GM23338 (cell line): Measurements from ENCODE around the gene OR10J4. TPM values are rescaled to one million over a fixed set of nuclear protein-coding genes. Genes with fewer than 3 reads are reported as not detected.

Experiments used
- ATAC-seq: fragments of 200-7000 bp; cut with Tn5 transposase; 3 replicates; pipeline ENCODE4 v1.9.1; 2020
- DNase-seq: peaks from one replicate; pipeline ENCODE4 v3.0.0-alpha.2; 2015; ENCODE audit warnings: low spot score
- H2AFZ ChIP-seq: fragments of 200-600 bp; sonication (generic); 2 replicates; pipeline ENCODE4 v1.8.0; 2016; ENCODE audit warnings: antibody characterized with exemption, mild to moderate bottlenecking, moderate library complexity
- H3F3A ChIP-seq: fragments of 200-600 bp; sonication (generic); replicated peaks from 2 replicates; pipeline ENCODE4 v1.8.0; 2017; ENCODE audit warnings: antibody characterized with exemption, mixed run types, low read depth
- H3K27ac ChIP-seq: fragments of 200-600 bp; sonication (generic); 2 replicates; pipeline ENCODE4 v1.6.1; 2016; ENCODE audit warnings: low read depth
- H3K27me3 ChIP-seq: fragments of 200-600 bp; sonication (generic); 2 replicates; pipeline ENCODE4 v1.8.0; 2016; ENCODE audit warnings: mild to moderate bottlenecking, mixed run types, moderate library complexity; ENCODE audit not compliant: insufficient read depth
- H3K36me3 ChIP-seq: fragments of 200-600 bp; sonication (generic); 2 replicates; pipeline ENCODE4 v1.8.0; 2016; ENCODE audit warnings: mild to moderate bottlenecking; ENCODE audit not compliant: insufficient read depth
- H3K4me1 ChIP-seq: fragments of 200-600 bp; sonication (generic); 2 replicates; pipeline ENCODE4 v1.8.0; 2016; ENCODE audit warnings: mild to moderate bottlenecking, moderate library complexity; ENCODE audit not compliant: insufficient read depth
- H3K4me2 ChIP-seq: fragments of 200-600 bp; sonication (generic); 2 replicates; pipeline ENCODE4 v1.7.1; 2017; ENCODE audit warnings: mixed run types
- H3K4me3 ChIP-seq: fragments of 200-600 bp; sonication (generic); 2 replicates; pipeline ENCODE4 v1.6.1; 2016; ENCODE audit warnings: mixed run types
- H3K79me2 ChIP-seq: fragments of 200-600 bp; sonication (generic); replicated peaks from 2 replicates; pipeline ENCODE4 v1.8.0; 2017; ENCODE audit warnings: mild to moderate bottlenecking; ENCODE audit not compliant: insufficient read depth
- H3K9me2 ChIP-seq: fragments of 200-600 bp; sonication (generic); 2 replicates; pipeline ENCODE4 v1.8.0; 2017; ENCODE audit not compliant: insufficient read depth
- H4K20me1 ChIP-seq: fragments of 200-600 bp; sonication (generic); replicated peaks from 2 replicates; pipeline ENCODE4 v1.8.0; 2017; ENCODE audit warnings: mild to moderate bottlenecking; ENCODE audit not compliant: insufficient read depth
- H3K27ac Mint-ChIP-seq: 2 replicates; pipeline ENCODE4 v1.8.0; 2020; ENCODE audit warnings: inconsistent platforms, mild to moderate bottlenecking, moderate library complexity, mixed read lengths
- H3K27me3 Mint-ChIP-seq: 3 replicates; pipeline ENCODE4 v1.8.0; 2022; ENCODE audit warnings: low read depth, mild to moderate bottlenecking, moderate library complexity, mixed read lengths, inconsistent platforms; ENCODE audit not compliant: insufficient read depth, poor library complexity
- H3K36me3 Mint-ChIP-seq: 3 replicates; pipeline ENCODE4 v1.8.0; 2021; ENCODE audit warnings: low read depth, mild to moderate bottlenecking, inconsistent platforms, moderate library complexity, mixed read lengths
- H3K4me1 Mint-ChIP-seq: 3 replicates; pipeline ENCODE4 v1.8.0; 2020; ENCODE audit warnings: mild to moderate bottlenecking, inconsistent platforms, mixed read lengths
- H3K4me3 Mint-ChIP-seq: 3 replicates; pipeline ENCODE4 v1.8.0; 2021; ENCODE audit warnings: moderate library complexity, mild to moderate bottlenecking, inconsistent platforms, mixed read lengths
- H3K9me3 Mint-ChIP-seq: 3 replicates; pipeline ENCODE4 v1.8.0; 2020; ENCODE audit warnings: moderate library complexity, mild to moderate bottlenecking, inconsistent platforms, mixed read lengths
- CREB1 ChIP-seq: fragments of 250-450 bp; sonication (Bioruptor Pico); IDR thresholded peaks from 2 replicates; pipeline ENCODE4 v1.5.0; 2020; ENCODE audit warnings: low read depth, mild to moderate bottlenecking, moderate library complexity
- EZH2 ChIP-seq: fragments of 200-600 bp; sonication (generic); IDR thresholded peaks from one replicate; pipeline ENCODE4 v1.8.0; 2017; ENCODE audit warnings: antibody characterized with exemption, mild to moderate bottlenecking, low read depth; ENCODE audit not compliant: unreplicated experiment
- EZH2phosphoT487 ChIP-seq: fragments of 200-600 bp; sonication (generic); IDR thresholded peaks from one replicate; pipeline ENCODE4 v1.8.1; 2018; ENCODE audit warnings: antibody characterized with exemption; ENCODE audit not compliant: unreplicated experiment
- NANOG ChIP-seq: IDR thresholded peaks from 2 replicates; pipeline ENCODE4 v1.6.1; 2016; ENCODE audit warnings: antibody characterized with exemption, borderline replicate concordance
- STAT1 ChIP-seq: IDR thresholded peaks from one replicate; pipeline ENCODE4 v1.6.1; 2016; ENCODE audit warnings: antibody characterized with exemption; ENCODE audit not compliant: unreplicated experiment
- ZNF114 ChIP-seq: fragments of 250-450 bp; sonication (Bioruptor Pico); IDR thresholded peaks from 2 replicates; pipeline ENCODE4 v1.5.0; 2020; ENCODE audit warnings: mild to moderate bottlenecking, moderate library complexity
- polyA plus RNA-seq: library from polyadenylated mRNA; unstranded; fragments of >200 nt; fragmentation: Nextera tagmentation; extraction: Ambion mirVana; gene quantifications from 2 replicates; pipeline ENCODE4 v1.2.1, GENCODE V29; 2016
- total RNA-seq: library from RNA; depleted of rRNA; stranded (reverse); fragments of >200 nt; shearing (Covaris generic); gene quantifications from 2 replicates; pipeline ENCODE4 v1.2.3, GENCODE V29; 2014
- TF ChIP-seq, protein P1 (sequence below), 2 experiments: fragments of 200-600 bp in 1 of 2; sonication (generic) in 1 of 2; conservative IDR thresholded peaks; 2 replicates each; pipeline versions ENCODE4 v1.5.1 to v1.6.1; 2016 to 2017; ENCODE audit warnings: antibody characterized with exemption in 2 of 2, low read depth in 2 of 2, mild to moderate bottlenecking in 2 of 2, moderate library complexity in 1 of 2
- TF ChIP-seq, protein P2 (sequence below): fragments of 250-450 bp; sonication (Bioruptor Pico); IDR thresholded peaks from 2 replicates; pipeline ENCODE4 v1.5.0; 2020; ENCODE audit warnings: mild to moderate bottlenecking, moderate library complexity

Gene OR10J4
- total and polyA plus RNA-seq, 2 experiments from 2014 or later = not detected

DNA sequence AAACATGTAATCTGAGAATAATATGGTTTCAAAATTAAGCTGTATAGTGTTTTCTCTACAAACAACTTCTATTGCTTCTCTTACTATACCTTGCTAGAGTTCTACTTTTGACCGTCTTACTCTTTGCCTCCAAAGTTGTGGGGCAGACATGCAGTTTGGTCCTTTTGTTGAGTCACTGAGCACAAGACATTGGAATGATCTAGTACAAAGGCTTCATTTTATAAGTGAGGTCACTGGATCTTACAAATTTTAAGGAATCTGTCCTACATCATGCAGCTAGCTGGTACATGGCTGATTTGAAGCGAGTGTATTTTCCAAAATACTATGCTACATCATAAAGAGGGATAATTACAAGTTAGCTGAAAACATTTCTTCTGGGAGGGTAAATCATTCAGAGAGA lies 36.3 kb downstream of the OR10J4 start (continued):
- TF ChIP-seq, protein P1, sequence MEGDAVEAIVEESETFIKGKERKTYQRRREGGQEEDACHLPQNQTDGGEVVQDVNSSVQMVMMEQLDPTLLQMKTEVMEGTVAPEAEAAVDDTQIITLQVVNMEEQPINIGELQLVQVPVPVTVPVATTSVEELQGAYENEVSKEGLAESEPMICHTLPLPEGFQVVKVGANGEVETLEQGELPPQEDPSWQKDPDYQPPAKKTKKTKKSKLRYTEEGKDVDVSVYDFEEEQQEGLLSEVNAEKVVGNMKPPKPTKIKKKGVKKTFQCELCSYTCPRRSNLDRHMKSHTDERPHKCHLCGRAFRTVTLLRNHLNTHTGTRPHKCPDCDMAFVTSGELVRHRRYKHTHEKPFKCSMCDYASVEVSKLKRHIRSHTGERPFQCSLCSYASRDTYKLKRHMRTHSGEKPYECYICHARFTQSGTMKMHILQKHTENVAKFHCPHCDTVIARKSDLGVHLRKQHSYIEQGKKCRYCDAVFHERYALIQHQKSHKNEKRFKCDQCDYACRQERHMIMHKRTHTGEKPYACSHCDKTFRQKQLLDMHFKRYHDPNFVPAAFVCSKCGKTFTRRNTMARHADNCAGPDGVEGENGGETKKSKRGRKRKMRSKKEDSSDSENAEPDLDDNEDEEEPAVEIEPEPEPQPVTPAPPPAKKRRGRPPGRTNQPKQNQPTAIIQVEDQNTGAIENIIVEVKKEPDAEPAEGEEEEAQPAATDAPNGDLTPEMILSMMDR (conservative IDR thresholded peaks at IDR 0.05; ENCODE audit: low read depth in 2 of 2) = no peak
- TF ChIP-seq CREB1 = no peak
- no peak for TF ChIP-seq EZH2phosphoT487

DNA sequence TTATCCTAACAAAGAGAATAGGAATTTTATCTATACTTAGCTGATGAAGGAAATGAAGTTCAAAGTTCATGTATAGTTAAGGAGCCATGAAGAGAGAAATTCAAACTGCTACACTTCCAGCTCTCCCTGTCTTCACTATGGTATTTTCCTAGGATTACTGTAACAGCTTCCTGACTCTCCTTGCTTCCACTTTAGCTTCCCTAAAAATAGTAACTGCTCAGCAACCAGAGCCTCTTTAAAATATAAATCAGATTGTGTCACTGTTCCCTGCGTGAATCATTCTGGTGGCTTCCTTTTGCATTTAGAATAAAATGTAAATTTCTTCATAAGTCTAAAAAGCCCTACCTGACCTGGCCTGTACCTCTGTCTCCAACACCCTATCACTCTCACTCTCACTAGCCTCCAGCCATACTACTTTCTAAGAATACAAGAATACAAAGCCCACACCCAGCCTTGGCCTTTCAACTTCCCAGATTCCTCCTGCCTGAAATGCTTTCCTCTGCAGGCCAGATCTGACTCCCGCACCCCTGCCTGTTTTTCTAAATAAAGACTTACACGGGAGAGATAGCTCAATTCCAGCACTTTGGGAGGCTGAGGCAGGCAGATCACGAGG lies 38.0 kb downstream of the OR10J4 start:
- Histone ChIP-seq H3K36me3 (no peaks in the 10 kb centered on the region), H3K79me2 (no peaks in the 10 kb centered on the region), H4K20me1 (no peaks in the 10 kb centered on the region), H3K27ac (no peak overlapping the region), H3K4me2 (no peak overlapping the region), H3F3A (no peaks in the 10 kb centered on the region), H2AFZ (peak overlapping the region; percentile 9; the same call in 1 of the 2 replicates), H3K4me1 (no peaks in the 10 kb centered on the region), H3K27me3 (no peaks in the 10 kb centered on the region), H3K4me3 (no peak overlapping the region), H3K9me2 (no peaks in the 10 kb centered on the region)
- H3K27ac Mint-ChIP-seq = no peak overlapping the region
- no peaks in the 10 kb centered on the region; the same call in 2 of the 3 replicates for H3K9me3 Mint-ChIP-seq
- ATAC-seq = no peak; the same call in 2 of the 3 replicates
- no peak for DNase-seq
- no peak for TF ChIP-seq EZH2
- no peaks in the 10 kb centered on the region for H3K27me3 Mint-ChIP-seq
- H3K4me3 Mint-ChIP-seq = no peak overlapping the region
- peaks cover 4% of the 10 kb centered on the region; the same call in 2 of the 3 replicates for H3K4me1 Mint-ChIP-seq
- H3K36me3 Mint-ChIP-seq = no peaks in the 10 kb centered on the region

DNA sequence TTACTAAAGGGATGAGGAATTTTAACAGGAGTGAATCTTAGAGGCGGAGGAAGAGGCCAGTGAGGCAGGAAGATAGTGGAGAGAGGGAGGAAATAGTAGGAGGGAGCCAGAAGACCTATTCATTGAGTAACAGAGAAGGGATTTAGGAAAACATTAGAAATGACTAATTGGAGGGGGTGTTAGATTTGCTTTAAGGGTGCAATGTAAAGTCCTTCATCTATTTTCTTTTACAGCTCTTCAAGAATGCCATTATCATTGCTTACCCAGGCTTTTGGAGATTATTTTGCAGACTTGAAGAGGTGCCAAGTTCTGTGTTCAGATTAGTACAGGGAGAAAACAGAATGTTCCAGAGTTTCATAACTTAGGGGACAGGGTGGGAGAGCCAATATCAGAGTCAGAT lies 41.3 kb downstream of the OR10J4 start:
- Mint-ChIP-seq H3K4me3 (no peak overlapping the region), H3K9me3 (no peaks in the 10 kb centered on the region), H3K4me1 (peaks cover 14% of the 10 kb centered on the region)
- TF ChIP-seq ZNF114 (CRISPR knock-in tag) = no peak
- no peak for TF ChIP-seq EZH2phosphoT487
- TF ChIP-seq NANOG = no peak
- no peak for TF ChIP-seq EZH2
- TF ChIP-seq STAT1 = no peak
- no peak for TF ChIP-seq CREB1
- TF ChIP-seq, protein P2, sequence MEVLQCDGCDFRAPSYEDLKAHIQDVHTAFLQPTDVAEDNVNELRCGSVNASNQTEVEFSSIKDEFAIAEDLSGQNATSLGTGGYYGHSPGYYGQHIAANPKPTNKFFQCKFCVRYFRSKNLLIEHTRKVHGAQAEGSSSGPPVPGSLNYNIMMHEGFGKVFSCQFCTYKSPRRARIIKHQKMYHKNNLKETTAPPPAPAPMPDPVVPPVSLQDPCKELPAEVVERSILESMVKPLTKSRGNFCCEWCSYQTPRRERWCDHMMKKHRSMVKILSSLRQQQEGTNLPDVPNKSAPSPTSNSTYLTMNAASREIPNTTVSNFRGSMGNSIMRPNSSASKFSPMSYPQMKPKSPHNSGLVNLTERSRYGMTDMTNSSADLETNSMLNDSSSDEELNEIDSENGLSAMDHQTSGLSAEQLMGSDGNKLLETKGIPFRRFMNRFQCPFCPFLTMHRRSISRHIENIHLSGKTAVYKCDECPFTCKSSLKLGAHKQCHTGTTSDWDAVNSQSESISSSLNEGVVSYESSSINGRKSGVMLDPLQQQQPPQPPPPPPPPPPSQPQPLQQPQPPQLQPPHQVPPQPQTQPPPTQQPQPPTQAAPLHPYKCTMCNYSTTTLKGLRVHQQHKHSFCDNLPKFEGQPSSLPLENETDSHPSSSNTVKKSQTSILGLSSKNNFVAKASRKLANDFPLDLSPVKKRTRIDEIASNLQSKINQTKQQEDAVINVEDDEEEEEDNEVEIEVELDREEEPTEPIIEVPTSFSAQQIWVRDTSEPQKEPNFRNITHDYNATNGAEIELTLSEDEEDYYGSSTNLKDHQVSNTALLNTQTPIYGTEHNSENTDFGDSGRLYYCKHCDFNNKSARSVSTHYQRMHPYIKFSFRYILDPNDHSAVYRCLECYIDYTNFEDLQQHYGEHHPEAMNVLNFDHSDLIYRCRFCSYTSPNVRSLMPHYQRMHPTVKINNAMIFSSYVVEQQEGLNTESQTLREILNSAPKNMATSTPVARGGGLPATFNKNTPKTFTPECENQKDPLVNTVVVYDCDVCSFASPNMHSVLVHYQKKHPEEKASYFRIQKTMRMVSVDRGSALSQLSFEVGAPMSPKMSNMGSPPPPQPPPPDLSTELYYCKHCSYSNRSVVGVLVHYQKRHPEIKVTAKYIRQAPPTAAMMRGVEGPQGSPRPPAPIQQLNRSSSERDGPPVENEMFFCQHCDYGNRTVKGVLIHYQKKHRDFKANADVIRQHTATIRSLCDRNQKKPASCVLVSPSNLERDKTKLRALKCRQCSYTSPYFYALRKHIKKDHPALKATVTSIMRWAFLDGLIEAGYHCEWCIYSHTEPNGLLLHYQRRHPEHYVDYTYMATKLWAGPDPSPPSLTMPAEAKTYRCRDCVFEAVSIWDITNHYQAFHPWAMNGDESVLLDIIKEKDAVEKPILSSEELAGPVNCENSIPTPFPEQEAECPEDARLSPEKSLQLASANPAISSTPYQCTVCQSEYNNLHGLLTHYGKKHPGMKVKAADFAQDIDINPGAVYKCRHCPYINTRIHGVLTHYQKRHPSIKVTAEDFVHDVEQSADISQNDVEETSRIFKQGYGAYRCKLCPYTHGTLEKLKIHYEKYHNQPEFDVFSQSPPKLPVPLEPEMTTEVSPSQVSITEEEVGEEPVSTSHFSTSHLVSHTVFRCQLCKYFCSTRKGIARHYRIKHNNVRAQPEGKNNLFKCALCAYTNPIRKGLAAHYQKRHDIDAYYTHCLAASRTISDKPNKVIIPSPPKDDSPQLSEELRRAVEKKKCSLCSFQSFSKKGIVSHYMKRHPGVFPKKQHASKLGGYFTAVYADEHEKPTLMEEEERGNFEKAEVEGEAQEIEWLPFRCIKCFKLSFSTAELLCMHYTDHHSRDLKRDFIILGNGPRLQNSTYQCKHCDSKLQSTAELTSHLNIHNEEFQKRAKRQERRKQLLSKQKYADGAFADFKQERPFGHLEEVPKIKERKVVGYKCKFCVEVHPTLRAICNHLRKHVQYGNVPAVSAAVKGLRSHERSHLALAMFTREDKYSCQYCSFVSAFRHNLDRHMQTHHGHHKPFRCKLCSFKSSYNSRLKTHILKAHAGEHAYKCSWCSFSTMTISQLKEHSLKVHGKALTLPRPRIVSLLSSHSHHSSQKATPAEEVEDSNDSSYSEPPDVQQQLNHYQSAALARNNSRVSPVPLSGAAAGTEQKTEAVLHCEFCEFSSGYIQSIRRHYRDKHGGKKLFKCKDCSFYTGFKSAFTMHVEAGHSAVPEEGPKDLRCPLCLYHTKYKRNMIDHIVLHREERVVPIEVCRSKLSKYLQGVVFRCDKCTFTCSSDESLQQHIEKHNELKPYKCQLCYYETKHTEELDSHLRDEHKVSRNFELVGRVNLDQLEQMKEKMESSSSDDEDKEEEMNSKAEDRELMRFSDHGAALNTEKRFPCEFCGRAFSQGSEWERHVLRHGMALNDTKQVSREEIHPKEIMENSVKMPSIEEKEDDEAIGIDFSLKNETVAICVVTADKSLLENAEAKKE (CRISPR knock-in tag) = no peak

More for the DNA sequence above, 41.3 kb downstream of the OR10J4 start:
- Histone ChIP-seq H3K36me3 (no peaks in the 10 kb centered on the region), H3F3A (no peaks in the 10 kb centered on the region), H3K27me3 (no peaks in the 10 kb centered on the region), H3K4me1 (peaks cover 8% of the 10 kb centered on the region; the same call in 1 of the 2 replicates), H3K27ac (no peak overlapping the region), H3K4me2 (no peak overlapping the region), H3K4me3 (no peak overlapping the region), H2AFZ (peak overlapping the region; percentile 12; the same call in 1 of the 2 replicates), H3K79me2 (no peaks in the 10 kb centered on the region), H4K20me1 (no peaks in the 10 kb centered on the region), H3K9me2 (no peaks in the 10 kb centered on the region; the same call in none of the 2 replicates)
- no peaks in the 10 kb centered on the region for H3K36me3 Mint-ChIP-seq
- ATAC-seq (no peak), DNase-seq (no peak)
- no peaks in the 10 kb centered on the region for H3K27me3 Mint-ChIP-seq
- no peak overlapping the region for H3K27ac Mint-ChIP-seq
